ENCODE data around the gene BTBD17.

GRCh38 chr17:74358697-74359096 is 3.0 kb downstream of the BTBD17 start:
- TF ChIP-seq POLR2A (IDR thresholded peaks at IDR 0.05): no peak
- no peak for TF ChIP-seq CTCF (IDR thresholded peaks at IDR 0.05)

Data from esophagus squamous epithelium (tissue), 4 donors.